Left lung (tissue), 10 donors: ENCODE results near the gene IFT88. TPM values are rescaled to one million over a fixed set of nuclear protein-coding genes. Genes with fewer than 3 reads are reported as not detected.

ENCODE experiments used
- ATAC-seq: fragments of 200-7000 bp; cut with Tn5 transposase; one replicate; pipeline ENCODE4 v1.9.1; 2020; ENCODE audit warnings: moderate library complexity
- DNase-seq, 4 donors: peaks; one replicate each; pipeline ENCODE4 v3.0.0-alpha.2; 2013 to 2020
- H3K27ac ChIP-seq, 2 donors: fragments of 200-600 bp; sonication (generic) in 1 of 2; one replicate each; pipeline versions ENCODE4 v1.5.0 to v1.8.0; 2020 to 2021
- H3K27me3 ChIP-seq, 2 donors: fragments of 200-600 bp; sonication (generic) in 1 of 2; one replicate each; pipeline versions ENCODE4 v1.5.0 to v1.8.0; 2020 to 2021
- H3K36me3 ChIP-seq, 2 donors: fragments of 200-600 bp; sonication (generic) in 1 of 2; one replicate each; pipeline versions ENCODE4 v1.5.0 to v1.8.0; 2020 to 2021
- H3K4me1 ChIP-seq, 2 donors: fragments of 200-600 bp; one replicate each; pipeline ENCODE4 v1.8.0; 2021
- H3K4me3 ChIP-seq, 2 donors: fragments of 200-600 bp; sonication (generic) in 1 of 2; one replicate each; pipeline versions ENCODE4 v1.5.0 to v1.8.0; 2020 to 2021; ENCODE audit warnings: mild to moderate bottlenecking in 1 of 2
- H3K9me3 ChIP-seq, 2 donors: fragments of 200-600 bp; sonication (generic) in 1 of 2; one replicate each; pipeline versions ENCODE4 v1.5.0 to v1.8.0; 2020 to 2021
- CTCF ChIP-seq, 2 donors: fragments of 200-600 bp; sonication (generic) in 1 of 2; IDR thresholded peaks; one replicate each; pipeline versions ENCODE4 v1.5.0 to v1.8.0; 2021; ENCODE audit warnings: antibody characterized with exemption in 2 of 2
- intact Hi-C, 2 donors: fragments of 100-400 bp; cut with DNase I; formaldehyde crosslinking; loops; one replicate each; pipeline versions ENCODE4 v1.11.2 to v1.14.2; 2022
- polyA plus RNA-seq, 6 donors: library from polyadenylated mRNA; unstranded; fragments of 120-200 nt; gene quantifications; one replicate each; pipeline ENCODE4 v1.2.1, GENCODE V29; 2013; ENCODE audit not compliant: insufficient read length in 6 of 6
- total RNA-seq, 2 donors: library from RNA; stranded (reverse); fragmentation: NEBNext Ultra II Directional; extraction: Animal tissue kit (Norgen Biotek cat#: 25700); gene quantifications; one replicate each; pipeline ENCODE4 v1.2.1, GENCODE V29; 2021
- donor health status: DM: no; HTN: yes; CAD: no.
- donor health status: DM: no; HTN: no; CAD: no.

Gene IFT88
- total and polyA plus RNA-seq, 8 donors: 13.5 to 37.9 (median 35.8) TPM

GRCh38 chr13:20582026-20582425 is 15.1 kb downstream of the IFT88 start:
- Histone ChIP-seq H3K4me1 (peaks cover 0 to 5% of the 10 kb centered on the region in 2 donors), H3K27ac (no peak overlapping the region), H3K27me3 (no peaks in the 10 kb centered on the region), H3K4me3 (no peak overlapping the region), H3K36me3 (peaks cover 0 to 42% of the 10 kb centered on the region in 2 donors), H3K9me3 (peaks cover 0 to 15% of the 10 kb centered on the region in 2 donors)
- TF ChIP-seq CTCF (IDR thresholded peaks at IDR 0.05): no peak
- ATAC-seq (no peak), DNase-seq (no peak)
- intact Hi-C loops: no loop called here

- no peak for DNase-seq
- Histone ChIP-seq H3K4me3 (no peak overlapping the region), H3K27ac (no peak overlapping the region), H3K27me3 (no peaks in the 10 kb centered on the region), H3K9me3 (peaks cover 0 to 10% of the 10 kb centered on the region in 2 donors), H3K36me3 (peaks cover 0 to 37% of the 10 kb centered on the region in 2 donors), H3K4me1 (peaks cover 0 to 5% of the 10 kb centered on the region in 2 donors)
- intact Hi-C loops: no loop called here
- TF ChIP-seq CTCF (IDR thresholded peaks at IDR 0.05): no peak
- no peak for ATAC-seq
Observed at GRCh38 chr13:20583803-20584293, 16.9 kb downstream of the IFT88 start.

- Histone ChIP-seq H3K27ac (no peak overlapping the region), H3K36me3 (peaks cover 0 to 28% of the 10 kb centered on the region in 2 donors), H3K9me3 (peaks cover 0 to 10% of the 10 kb centered on the region in 2 donors), H3K4me3 (no peak overlapping the region), H3K27me3 (no peaks in the 10 kb centered on the region), H3K4me1 (peaks cover 0 to 4% of the 10 kb centered on the region in 2 donors)
- TF ChIP-seq CTCF (IDR thresholded peaks at IDR 0.05): no peak
- DNase-seq (no peak), ATAC-seq (no peak)
- intact Hi-C loops: no loop called here
Observed at GRCh38 chr13:20585371-20585770, 18.4 kb downstream of the IFT88 start.

GRCh38 chr13:20588529-20589110 is 21.7 kb downstream of the IFT88 start:
- intact Hi-C loops: no loop called here
- Histone ChIP-seq H3K27me3 (no peaks in the 10 kb centered on the region), H3K9me3 (peaks cover 0 to 8% of the 10 kb centered on the region in 2 donors), H3K4me1 (no peaks in the 10 kb centered on the region), H3K36me3 (peaks cover 0 to 26% of the 10 kb centered on the region in 2 donors), H3K27ac (no peak overlapping the region), H3K4me3 (no peak overlapping the region)
- TF ChIP-seq CTCF (IDR thresholded peaks at IDR 0.05): no peak
- ATAC-seq (no peak), DNase-seq (no peak)

GRCh38 chr13:20590561-20590960 is 23.6 kb downstream of the IFT88 start:
- ATAC-seq (no peak), DNase-seq (no peak)
- H3K27me3 ChIP-seq: no peaks in the 10 kb centered on the region
- peaks cover 0 to 11% of the 10 kb centered on the region in 2 donors for H3K36me3 ChIP-seq
- no peak overlapping the region for H3K27ac ChIP-seq
- intact Hi-C loops: no loop called here
- H3K4me3 ChIP-seq: no peak overlapping the region
- no peaks in the 10 kb centered on the region for H3K9me3 ChIP-seq
- TF ChIP-seq CTCF (IDR thresholded peaks at IDR 0.05): no peak
- H3K4me1 ChIP-seq: no peaks in the 10 kb centered on the region
